Activated CD4-positive, alpha-beta T cell treated with anti-CD3 and anti-CD28 coated beads, Interleukin-2, Interleukin-6, amounts not matched to agents 100 ng/mL and 50 ng/mL, durations not matched to agents 16 hours and 8 hours (primary cell): ENCODE measurements around the gene CARNS1.

Experiments used
- DNase-seq: peaks from one replicate; pipeline ENCODE4 v3.0.0-alpha.2; 2020

CARNS1 gene

DNA sequence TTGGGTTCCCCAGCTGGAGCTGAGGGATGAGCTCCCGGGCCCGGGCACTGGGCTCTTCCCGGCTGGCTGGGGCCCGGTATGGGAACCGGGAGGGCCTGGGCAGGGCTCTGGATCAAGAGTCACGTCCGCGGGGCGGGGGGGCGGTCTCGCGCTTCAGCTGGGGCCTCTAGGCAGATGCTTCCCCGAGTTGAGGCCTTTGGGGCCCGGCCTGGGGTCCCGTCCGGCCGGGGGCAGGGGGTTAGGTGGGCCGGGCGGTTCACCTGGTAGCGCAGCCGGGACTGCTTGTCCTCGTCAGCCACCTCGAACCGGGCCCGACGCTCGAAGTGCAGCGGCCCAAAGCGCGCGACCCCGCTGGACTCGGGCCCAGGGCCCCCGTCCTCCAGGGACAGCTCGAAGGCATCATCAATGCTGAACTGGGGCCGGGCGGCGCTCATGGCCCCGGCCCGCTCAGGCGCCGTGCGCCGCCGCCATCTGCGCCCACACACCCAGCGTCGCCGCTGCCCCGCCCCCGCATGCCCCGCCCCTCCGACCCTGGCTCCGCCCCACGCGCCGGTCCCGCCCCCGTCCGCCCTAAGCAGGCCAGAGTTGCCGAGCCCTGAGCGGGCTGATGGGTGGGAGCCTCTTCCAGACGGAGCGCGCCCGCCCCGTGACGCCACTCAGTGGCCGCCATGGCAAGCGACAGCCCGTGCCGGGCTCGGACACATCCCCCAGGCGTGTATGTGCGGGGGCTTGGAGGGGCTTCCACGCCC is 53.5 kb downstream of the CARNS1 start, which contains the start of gene TMEM134:
TMEM134 (minus strand) TSS at position 493 of the 749 bp plus-strand sequence; CDS start at position 434, 59 bp downstream.
- DNase-seq: peak; percentile 96

DNA sequence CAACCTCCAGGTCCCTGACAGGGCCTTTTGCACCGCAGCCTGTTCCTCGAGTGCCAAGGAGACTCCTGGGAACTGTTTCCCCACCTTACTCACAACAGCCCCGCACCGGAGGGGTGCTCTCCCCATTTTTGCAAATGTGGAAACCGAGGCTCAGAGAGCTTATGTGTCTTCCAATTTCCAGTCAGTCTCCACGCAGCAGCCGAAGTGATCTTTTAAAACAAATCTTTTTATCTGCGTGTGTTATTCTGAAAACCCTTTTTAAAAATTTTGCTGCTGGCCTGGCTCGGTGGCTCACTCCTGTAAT is 54.0 kb downstream of the CARNS1 start:
- DNase-seq: no peak

DNA sequence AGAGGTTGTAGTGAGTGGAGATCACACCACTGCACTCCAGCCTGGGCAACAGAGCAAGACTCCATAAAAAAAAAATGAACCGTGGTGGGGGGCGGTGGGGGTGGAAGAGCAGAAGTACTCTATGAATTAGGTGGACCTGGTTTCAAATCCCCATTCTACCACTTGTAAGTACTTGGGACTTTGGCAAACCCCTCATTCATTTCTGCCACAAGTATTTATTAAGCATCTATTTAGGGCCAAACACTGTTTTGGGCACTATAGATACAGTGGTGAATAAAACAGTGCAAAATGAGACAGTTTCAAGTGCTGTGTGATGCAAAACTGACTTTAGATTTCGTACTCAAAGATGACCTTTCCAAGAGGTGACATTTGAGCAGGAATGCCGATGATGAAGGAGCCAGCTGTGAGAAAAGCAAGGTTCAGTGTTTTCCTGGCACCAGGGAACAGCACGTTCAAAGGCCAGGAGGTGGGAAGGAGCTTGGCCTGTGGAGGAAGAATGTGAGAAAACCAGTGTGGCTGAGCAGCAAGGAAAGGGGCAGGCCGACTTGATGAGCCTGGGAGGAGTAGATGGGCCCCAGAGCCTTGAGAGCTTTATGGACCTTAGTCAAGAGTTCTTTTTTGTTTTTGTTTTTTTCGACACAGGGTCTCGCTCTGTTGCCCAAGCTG is 55.0 kb downstream of the CARNS1 start:
- DNase-seq: no peak

DNA sequence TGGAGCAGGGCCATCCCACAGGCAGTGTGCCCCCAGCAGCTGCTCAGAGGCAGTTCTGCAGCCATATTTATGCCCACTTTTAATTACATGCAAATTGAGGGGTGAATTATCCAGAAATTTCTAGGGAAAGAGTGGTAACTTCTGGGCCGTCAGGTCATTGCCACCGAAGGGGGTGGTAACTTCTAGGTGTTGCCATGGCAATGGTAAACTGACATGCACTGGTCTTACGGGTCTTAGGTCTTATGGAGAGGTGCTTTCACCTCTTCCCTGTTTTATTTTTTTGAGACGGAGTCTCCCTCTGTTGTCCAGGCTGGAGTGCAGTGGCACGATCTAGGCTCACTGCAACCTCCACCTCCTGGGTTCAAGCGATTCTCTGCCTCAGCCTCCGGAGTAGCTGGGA is 57.4 kb downstream of the CARNS1 start:
- no peak for DNase-seq
